ENCODE data around the gene CDK2.

The CDK2 gene

DNA sequence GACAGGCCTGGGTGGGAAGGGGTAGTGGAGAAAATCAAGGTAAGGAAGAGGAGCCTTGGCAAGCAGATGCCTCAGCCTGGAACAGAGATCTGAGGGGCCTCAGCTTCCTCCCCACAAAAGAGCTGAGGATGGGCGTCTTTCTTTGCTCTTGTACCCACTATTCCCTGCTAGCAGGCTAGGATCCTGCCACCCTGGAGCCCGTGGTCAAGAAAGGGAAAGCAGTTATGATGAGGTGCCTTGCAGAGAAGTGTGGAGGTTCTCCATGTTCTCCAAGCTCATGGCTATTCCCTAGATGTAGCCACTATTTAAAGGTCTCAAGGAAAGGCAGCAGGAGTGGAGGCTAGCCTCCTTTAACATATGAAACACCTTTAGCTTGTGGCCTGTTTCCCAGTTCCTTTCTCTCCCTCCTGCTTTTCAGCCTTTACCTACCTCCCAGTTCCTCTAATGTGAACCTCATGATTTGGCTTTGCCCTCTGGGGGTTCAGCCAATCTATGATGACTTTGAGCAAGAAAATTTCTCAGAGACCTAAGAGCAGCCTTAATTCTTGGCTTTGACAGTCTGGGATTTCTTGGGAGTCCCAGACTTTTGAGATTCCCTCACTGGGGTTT, 55.4 kb downstream of the CDK2 start:
- H3K4me3 ChIP-seq: peak overlapping the region; percentile 69
- peaks cover 26% of the 10 kb centered on the region for H3K36me3 ChIP-seq
- peaks cover 40% of the 10 kb centered on the region for H3K4me1 ChIP-seq
- no peaks in the 10 kb centered on the region for H4K20me1 ChIP-seq
- peak overlapping the region; percentile 81 for H3K27ac ChIP-seq
- peak overlapping the region; percentile 90 for H3K4me2 ChIP-seq
- H3K9me3 ChIP-seq: no peaks in the 10 kb centered on the region
- no peak for TF ChIP-seq Cebpa-rat (IDR thresholded peaks at IDR 0.05)
- peak overlapping the region; percentile 81 for H3K9ac ChIP-seq
- no peaks in the 10 kb centered on the region for H3K27me3 ChIP-seq

All from BLaER1 (cell line).